ENCODE measurements around the gene LSMEM2.

Gene LSMEM2

DNA sequence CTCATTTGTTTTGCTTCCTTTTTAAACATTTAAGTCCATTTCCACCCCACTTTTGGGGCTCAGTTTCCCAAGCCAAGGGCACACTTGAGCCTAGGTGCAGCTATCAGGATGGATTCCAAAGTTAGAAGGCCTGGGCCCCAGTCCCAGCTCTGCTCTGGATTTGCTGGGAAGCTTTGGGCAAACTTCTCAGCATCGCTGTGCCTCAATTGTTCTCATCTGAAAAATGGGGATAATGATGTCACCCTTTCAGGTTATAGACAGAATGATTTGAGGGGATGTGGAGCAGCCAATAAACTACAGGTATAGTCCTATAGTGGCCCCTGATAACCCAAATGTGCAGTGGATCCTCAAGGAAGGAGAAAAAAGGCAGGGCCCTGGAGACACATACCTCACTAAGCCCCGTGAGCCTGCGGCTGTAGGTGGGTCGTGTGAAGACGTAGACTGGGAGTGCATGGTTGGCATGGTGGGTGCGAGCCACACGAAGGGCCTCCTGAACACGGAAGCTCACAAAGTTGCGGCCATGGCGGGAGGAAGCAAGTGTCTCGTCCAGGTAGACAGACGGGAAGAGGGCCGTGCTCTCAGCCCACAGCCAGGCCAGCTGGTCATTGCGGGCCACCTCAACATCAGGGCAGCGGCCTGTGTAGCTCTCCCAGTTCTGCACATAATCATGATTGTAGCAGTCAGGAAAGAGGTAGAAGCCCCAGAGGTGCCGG, 40.5 kb downstream of the LSMEM2 start:
- TF ChIP-seq, protein P1, sequence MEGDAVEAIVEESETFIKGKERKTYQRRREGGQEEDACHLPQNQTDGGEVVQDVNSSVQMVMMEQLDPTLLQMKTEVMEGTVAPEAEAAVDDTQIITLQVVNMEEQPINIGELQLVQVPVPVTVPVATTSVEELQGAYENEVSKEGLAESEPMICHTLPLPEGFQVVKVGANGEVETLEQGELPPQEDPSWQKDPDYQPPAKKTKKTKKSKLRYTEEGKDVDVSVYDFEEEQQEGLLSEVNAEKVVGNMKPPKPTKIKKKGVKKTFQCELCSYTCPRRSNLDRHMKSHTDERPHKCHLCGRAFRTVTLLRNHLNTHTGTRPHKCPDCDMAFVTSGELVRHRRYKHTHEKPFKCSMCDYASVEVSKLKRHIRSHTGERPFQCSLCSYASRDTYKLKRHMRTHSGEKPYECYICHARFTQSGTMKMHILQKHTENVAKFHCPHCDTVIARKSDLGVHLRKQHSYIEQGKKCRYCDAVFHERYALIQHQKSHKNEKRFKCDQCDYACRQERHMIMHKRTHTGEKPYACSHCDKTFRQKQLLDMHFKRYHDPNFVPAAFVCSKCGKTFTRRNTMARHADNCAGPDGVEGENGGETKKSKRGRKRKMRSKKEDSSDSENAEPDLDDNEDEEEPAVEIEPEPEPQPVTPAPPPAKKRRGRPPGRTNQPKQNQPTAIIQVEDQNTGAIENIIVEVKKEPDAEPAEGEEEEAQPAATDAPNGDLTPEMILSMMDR (IDR thresholded peaks at IDR 0.05; ENCODE audit: insufficient read depth, low read depth, low read length, missing control alignments), result no peak
- no peak overlapping the region for H3K4me3 ChIP-seq (ENCODE audit: low read depth, low read length)
- DNase-seq (ENCODE audit: low read depth), result no peak

DNA sequence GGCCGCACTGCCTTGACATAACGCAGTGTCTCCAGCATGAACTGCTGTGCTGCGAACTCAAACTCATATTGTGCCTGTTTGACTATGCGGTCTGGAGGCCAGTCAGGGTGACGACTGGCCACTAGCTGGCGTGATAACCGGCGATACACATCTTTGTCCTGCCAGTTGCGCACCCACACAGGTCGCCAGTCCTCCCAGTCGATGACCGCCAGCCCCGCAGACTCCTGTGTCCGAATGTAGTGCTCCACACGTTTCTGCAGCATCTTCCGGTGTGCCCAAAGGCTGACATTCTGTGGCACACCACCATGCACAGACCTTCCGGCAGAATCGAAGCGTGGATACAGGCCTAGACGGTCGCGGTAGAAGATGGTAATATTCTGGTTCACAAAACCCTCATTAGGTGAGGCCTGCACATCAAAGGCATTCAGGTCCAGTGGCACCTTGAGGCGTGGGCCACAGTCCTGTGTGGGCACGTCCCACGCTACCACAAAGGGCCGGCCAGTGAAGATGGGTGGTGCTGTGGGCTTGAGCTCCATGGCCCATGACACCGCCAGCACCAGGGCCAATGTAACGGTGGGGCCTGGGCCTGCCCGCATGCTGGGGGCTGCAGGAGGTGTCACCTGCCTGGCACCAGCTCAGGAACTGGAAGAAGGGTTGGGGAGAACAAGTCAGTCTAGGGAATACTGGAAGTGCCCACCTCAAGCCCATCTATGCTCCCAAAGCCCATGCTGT, 41.2 kb downstream of the LSMEM2 start:
- H3K4me3 ChIP-seq (ENCODE audit: low read depth, low read length), result peak overlapping the region; percentile 81
- TF ChIP-seq, protein P1 (IDR thresholded peaks at IDR 0.05; ENCODE audit: insufficient read depth, low read depth, low read length, missing control alignments), result no peak
- no peak for DNase-seq (ENCODE audit: low read depth)

DNA sequence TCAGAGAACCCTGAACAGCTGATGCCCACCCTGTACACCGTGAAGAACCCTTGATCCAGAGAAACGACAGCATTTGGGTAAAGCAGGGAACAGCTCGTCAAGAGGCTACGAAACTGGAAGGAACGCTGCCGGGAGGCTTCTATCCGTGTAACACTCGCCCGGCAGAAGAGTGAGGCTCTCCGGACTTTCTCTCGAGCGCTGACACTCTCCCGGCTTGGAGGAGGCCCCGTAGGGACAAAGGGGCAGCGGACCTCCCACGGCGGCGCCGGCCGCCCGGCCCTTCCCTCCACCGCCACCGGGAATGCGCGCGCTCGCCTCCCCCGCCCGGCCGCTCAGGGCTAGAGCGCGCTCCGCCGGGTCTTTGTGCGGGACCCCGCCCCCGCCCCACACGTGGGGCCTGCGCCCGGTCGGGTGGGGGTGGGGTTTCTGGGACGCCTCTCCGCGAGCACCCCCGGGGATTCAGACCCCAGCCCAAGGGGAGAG, 42.0 kb downstream of the LSMEM2 start:
- H3K4me3 ChIP-seq (ENCODE audit: low read depth, low read length), result peak overlapping the region; percentile 81
- TF ChIP-seq, protein P1 (IDR thresholded peaks at IDR 0.05; ENCODE audit: insufficient read depth, low read depth, low read length, missing control alignments), result no peak
- DNase-seq (ENCODE audit: low read depth), result peak; percentile 71

DNA sequence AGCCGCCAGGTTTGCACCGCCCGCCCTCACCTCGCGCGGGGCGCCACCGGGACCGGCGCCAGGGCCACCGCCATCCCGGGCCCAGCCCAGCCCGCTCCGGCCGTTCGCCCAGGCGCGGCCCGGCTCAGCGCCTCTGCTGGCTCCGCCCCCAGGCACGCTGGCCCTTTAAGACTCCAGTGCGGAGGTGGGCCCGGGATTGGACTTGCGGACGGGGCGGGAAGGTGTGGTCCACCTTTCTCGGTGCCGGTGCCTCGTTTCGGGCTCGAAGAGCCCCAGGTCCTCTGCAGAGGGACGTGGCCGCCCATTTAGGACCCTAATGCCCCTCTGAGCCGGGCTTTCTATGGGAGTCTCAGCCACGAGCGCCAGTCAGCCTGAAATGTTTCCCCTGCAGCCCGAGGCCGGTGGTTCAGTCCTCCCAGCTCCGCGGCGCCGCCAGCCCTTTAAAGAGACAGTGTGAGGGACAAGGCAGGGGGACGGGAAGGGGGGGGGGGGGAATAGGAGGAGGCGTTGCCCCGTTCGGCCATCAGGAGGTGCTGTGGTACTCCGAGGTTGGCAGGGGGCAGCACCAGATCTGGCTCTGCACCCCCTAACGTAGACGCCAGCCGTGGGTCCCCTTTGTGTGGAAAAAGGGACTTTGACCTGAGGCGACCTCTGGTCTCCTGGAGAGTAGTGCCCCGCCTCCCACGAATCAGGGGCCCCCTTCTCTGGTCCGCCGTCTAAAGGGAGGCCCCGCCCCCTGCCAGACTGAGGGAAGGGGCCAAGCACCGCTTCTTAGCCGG, 42.6 kb downstream of the LSMEM2 start:
- TF ChIP-seq, protein P1 (IDR thresholded peaks at IDR 0.05; ENCODE audit: insufficient read depth, low read depth, low read length, missing control alignments), result peak; percentile 56
- peak; percentile 91 for DNase-seq (ENCODE audit: low read depth)
- peak overlapping the region; percentile 81 for H3K4me3 ChIP-seq (ENCODE audit: low read depth, low read length)

DNA sequence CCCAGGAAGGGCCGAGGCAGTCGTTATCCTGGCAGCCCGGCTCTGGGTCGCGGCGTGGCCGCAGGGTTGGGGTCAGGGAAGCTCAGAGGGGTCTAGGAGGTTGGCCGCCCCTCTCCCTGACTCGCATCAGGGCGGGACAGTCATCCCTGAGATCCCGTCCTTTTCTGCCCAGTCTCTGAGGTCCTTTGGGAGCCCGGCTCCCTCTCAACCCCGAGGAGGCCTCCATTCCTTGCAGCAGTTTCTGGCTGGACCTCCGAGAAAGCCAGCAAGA, 43.2 kb downstream of the LSMEM2 start:
- TF ChIP-seq, protein P1 (IDR thresholded peaks at IDR 0.05; ENCODE audit: insufficient read depth, low read depth, low read length, missing control alignments), result no peak
- peak overlapping the region; percentile 81 for H3K4me3 ChIP-seq (ENCODE audit: low read depth, low read length)
- no peak for DNase-seq (ENCODE audit: low read depth)

DNA sequence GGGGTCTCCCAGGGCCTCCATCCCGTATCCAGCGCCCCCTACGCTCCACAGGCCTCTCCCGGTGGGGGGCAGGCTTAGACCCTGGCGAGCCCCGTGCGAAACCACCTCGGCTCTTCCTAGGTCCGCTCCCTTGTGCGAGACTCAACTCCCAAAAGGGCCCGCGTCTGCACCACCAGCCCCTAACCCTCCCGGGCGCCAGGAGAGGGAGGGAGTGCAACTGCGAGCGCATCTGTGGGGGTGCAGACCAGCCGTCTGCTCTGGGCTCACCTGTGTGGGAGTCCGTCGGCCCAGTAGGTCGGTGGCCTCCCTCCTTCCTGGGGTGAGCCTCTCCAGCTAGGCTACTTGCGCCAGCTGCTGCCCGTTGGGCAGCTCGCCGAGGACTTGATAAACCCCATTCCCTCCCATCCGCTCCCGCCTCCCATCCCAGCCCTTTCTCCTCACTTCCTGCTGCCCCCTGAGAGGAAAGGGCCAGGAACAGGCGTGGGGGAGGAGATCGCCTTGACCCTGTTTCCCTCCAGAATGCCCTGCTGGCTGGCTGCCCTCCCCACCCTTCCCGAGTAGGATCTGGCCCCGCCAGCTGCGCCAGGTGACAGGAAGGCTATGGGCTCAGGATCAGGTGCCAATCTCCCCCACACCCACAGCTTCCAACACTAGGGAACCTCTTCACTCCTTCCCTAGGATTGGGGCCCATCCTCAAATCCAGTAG, 43.7 kb downstream of the LSMEM2 start, which contains the start of gene HYAL2:
Gene HYAL2 (minus strand): TSS at position 360 of the 706 bp plus-strand sequence. CDS start 2,256 bp downstream, outside the sequence.
- no peak for DNase-seq (ENCODE audit: low read depth)
- peak within 1 kb of the TSS; percentile 81 for H3K4me3 ChIP-seq (ENCODE audit: low read depth, low read length)
- TF ChIP-seq, protein P1 (IDR thresholded peaks at IDR 0.05; ENCODE audit: insufficient read depth, low read depth, low read length, missing control alignments), result no peak

All from GM12865 (cell line).